GM06990 (cell line): ENCODE data around the gene TAGLN3.

Experiments
- DNase-seq: peaks from one replicate; pipeline ENCODE4 v3.0.0-alpha.2; 2011; ENCODE audit not compliant: insufficient read length; ENCODE audit errors: extremely low read depth
- H3K27me3 ChIP-seq: replicated peaks from 2 replicates; pipeline ENCODE4 v1.6.0; 2011; ENCODE audit warnings: low read length; ENCODE audit not compliant: control insufficient read depth, insufficient read depth
- H3K36me3 ChIP-seq: 2 replicates; pipeline ENCODE4 v1.5.1; 2011; ENCODE audit warnings: low read length; ENCODE audit not compliant: control insufficient read depth, insufficient read depth
- H3K4me3 ChIP-seq: replicated peaks from 2 replicates; pipeline ENCODE4 v1.5.1; 2011; ENCODE audit warnings: low read depth, mild to moderate bottlenecking, control low read depth, low read length
- TF ChIP-seq, protein P1 (sequence below): IDR thresholded peaks from 2 replicates; pipeline ENCODE4 v1.5.1; 2011; ENCODE audit warnings: low read length, control low read depth, mild to moderate bottlenecking, inconsistent platforms; ENCODE audit not compliant: insufficient read depth, poor library complexity, severe bottlenecking

TAGLN3 gene

DNA sequence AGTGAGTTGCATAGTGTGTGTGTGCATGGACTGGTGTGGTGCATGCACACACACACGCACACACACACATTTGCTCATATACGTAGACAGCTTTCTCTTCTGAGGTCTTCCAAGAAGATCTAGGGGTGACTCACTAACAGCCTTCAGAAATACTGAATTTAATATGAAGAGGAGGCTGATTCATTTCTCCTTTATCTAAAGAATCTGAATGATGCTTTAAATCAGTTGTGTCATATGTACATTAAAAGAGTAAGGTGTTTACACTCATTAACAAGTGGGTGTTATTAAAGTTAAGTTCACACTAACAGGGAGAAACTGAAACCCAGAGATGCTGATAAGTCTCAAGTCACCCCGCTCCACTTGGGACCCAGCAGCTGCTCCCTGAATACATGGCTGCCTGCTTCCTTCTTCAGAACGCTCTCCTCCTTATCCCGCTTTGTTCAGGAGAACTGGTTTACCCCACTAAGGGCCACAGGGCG, 57.8 kb downstream of the TAGLN3 start:
- no peak overlapping the region for H3K4me3 ChIP-seq
- H3K27me3 ChIP-seq, result no peaks in the 10 kb centered on the region
- no peak for DNase-seq
- TF ChIP-seq, protein P1, sequence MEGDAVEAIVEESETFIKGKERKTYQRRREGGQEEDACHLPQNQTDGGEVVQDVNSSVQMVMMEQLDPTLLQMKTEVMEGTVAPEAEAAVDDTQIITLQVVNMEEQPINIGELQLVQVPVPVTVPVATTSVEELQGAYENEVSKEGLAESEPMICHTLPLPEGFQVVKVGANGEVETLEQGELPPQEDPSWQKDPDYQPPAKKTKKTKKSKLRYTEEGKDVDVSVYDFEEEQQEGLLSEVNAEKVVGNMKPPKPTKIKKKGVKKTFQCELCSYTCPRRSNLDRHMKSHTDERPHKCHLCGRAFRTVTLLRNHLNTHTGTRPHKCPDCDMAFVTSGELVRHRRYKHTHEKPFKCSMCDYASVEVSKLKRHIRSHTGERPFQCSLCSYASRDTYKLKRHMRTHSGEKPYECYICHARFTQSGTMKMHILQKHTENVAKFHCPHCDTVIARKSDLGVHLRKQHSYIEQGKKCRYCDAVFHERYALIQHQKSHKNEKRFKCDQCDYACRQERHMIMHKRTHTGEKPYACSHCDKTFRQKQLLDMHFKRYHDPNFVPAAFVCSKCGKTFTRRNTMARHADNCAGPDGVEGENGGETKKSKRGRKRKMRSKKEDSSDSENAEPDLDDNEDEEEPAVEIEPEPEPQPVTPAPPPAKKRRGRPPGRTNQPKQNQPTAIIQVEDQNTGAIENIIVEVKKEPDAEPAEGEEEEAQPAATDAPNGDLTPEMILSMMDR, result no peak
- no peaks in the 10 kb centered on the region for H3K36me3 ChIP-seq

DNA sequence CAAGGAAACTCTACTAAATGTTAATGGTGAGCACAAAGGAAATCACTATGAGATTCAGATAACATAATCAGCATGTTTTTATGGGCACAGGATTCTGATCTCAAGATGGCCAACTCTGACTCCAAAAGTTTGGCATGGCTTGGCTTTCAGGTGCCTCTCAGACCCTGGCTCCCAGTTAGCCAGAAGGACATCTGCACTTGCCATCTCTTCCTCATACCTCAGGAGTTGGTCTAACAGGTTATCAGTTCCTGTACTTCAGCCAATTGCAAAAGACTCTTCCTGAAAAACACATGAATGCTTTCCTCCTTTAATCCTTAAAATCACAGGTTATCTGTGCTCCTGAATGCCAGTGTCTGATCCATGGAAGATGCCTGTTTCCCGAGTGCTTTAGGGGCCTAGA, 60.8 kb downstream of the TAGLN3 start:
- Histone ChIP-seq H3K4me3 (no peak overlapping the region), H3K36me3 (no peaks in the 10 kb centered on the region), H3K27me3 (no peaks in the 10 kb centered on the region)
- no peak for DNase-seq
- TF ChIP-seq, protein P1, result no peak

DNA sequence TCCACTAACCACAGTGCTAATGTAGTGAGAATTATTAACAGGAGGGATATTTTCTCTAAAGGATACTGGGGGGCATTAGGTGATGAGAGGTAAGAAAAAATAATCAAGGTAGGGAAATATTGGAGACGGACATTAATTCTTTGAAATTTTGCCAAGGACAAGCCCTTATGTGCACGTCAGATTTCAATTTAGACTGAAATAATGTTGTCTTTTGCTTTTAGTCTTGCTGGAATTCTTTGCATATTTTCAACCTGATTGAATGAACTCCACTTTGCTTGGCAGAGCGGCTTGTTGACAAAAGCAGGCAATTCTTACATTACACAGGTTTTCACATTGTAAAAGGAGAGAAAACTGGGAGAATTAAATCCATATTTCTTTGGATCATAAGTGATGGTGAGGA, 62.4 kb downstream of the TAGLN3 start:
- TF ChIP-seq, protein P1, result no peak
- no peak for DNase-seq
- no peaks in the 10 kb centered on the region for H3K27me3 ChIP-seq
- H3K4me3 ChIP-seq, result no peak overlapping the region
- H3K36me3 ChIP-seq, result no peaks in the 10 kb centered on the region
